GM19397 (cell line): Measurements from ENCODE around the gene IQCB1.
"Not testable (repeated sequence)": the region's sequence is repeated elsewhere in the genome, so short reads cannot be mapped to it uniquely, and the experiment has no call there.

Source experiments
- ATAC-seq: cut with Tn5 transposase; IDR thresholded peaks from one replicate; pipeline ENCODE4 v1.9.1; 2021; ENCODE audit warnings: mild to moderate bottlenecking, moderate library complexity; ENCODE audit not compliant: unreplicated experiment

Gene IQCB1

GRCh38 chr3:121749276-121750086, 85.4 kb downstream of the IQCB1 start, which contains the start of gene GOLGB1:
GOLGB1 (minus strand) TSS chr3:121749741; CDS start chr3:121730971, 18,770 bp downstream.
- ATAC-seq: peak; percentile 98

GRCh38 chr3:121748680-121749275, 86.1 kb downstream of the IQCB1 start:
- ATAC-seq: peak; percentile 13

GRCh38 chr3:121747976-121748375, 86.9 kb downstream of the IQCB1 start:
- no peak for ATAC-seq

GRCh38 chr3:121743106-121743505, 91.8 kb downstream of the IQCB1 start:
- not testable (repeated sequence) for ATAC-seq

GRCh38 chr3:121740896-121741295, 94.0 kb downstream of the IQCB1 start:
- no peak for ATAC-seq

GRCh38 chr3:121739902-121740301, 95.0 kb downstream of the IQCB1 start:
- no peak for ATAC-seq

GRCh38 chr3:121737644-121738043, 97.2 kb downstream of the IQCB1 start:
- ATAC-seq: no peak

GRCh38 chr3:121736112-121736511, 98.7 kb downstream of the IQCB1 start:
- no peak for ATAC-seq

- peak; percentile 81 for ATAC-seq
Measured at GRCh38 chr3:121735047-121735696, 99.7 kb downstream of the IQCB1 start.

GRCh38 chr3:121730940-121731687, 103.7 kb downstream of the IQCB1 start:
- ATAC-seq: no peak

- ATAC-seq: peak; percentile 90
Measured at GRCh38 chr3:121724130-121724529, 110.7 kb downstream of the IQCB1 start.

GRCh38 chr3:121723485-121723884, 111.4 kb downstream of the IQCB1 start:
- no peak for ATAC-seq

GRCh38 chr3:121722411-121722810, 112.4 kb downstream of the IQCB1 start:
- no peak for ATAC-seq

- ATAC-seq: no peak
Measured at GRCh38 chr3:121720163-121720562, 114.7 kb downstream of the IQCB1 start.
